HepG2 (cell line): ENCODE measurements around the gene ARHGAP5. TPM values are rescaled to one million over a fixed set of nuclear protein-coding genes. Genes with fewer than 3 reads are reported as not detected.

Experiments
- ARID2 ChIP-seq: sonication (generic); formaldehyde crosslinking; IDR thresholded peaks from 2 replicates; pipeline ENCODE4 v1.8.1; 2022; ENCODE audit warnings: mild to moderate bottlenecking, missing genetic modification reagents, borderline replicate concordance
- CSRNP1 ChIP-seq: sonication (generic); formaldehyde crosslinking; IDR thresholded peaks from 2 replicates; pipeline ENCODE4 v1.8.1; 2023; ENCODE audit warnings: mild to moderate bottlenecking, missing genetic modification reagents
- EP300 ChIP-seq, 3 experiments: sonication (generic) in 1 of 3; formaldehyde crosslinking in 1 of 3; IDR thresholded peaks; 2 replicates each; pipeline versions ENCODE4 v1.5.1 to v1.6.1; 2011 to 2020; ENCODE audit warnings: low read depth in 2 of 3, low read length in 2 of 3, borderline replicate concordance in 1 of 3, improper control_type of control experiment in 1 of 3, mild to moderate bottlenecking in 1 of 3, missing genetic modification reagents in 1 of 3, moderate library complexity in 1 of 3
- FOSL2 ChIP-seq: sonication (generic); formaldehyde crosslinking; IDR thresholded peaks from 2 replicates; pipeline ENCODE4 v1.4.0; 2020; ENCODE audit warnings: missing genetic modification reagents
- HIVEP1 ChIP-seq: sonication (generic); formaldehyde crosslinking; IDR thresholded peaks from 2 replicates; pipeline ENCODE4 v1.4.0; 2020; ENCODE audit warnings: mild to moderate bottlenecking, missing genetic modification reagents
- KAT8 ChIP-seq: IDR thresholded peaks from 2 replicates; pipeline ENCODE4 v1.6.1; 2016; ENCODE audit warnings: missing genetic modification reagents, missing compliant biosample characterization
- MAFG ChIP-seq: sonication (generic); formaldehyde crosslinking; IDR thresholded peaks from 2 replicates; pipeline ENCODE4 v1.5.1; 2020; ENCODE audit warnings: mild to moderate bottlenecking, missing genetic modification reagents
- MYPOP ChIP-seq: sonication (generic); formaldehyde crosslinking; IDR thresholded peaks from 2 replicates; pipeline ENCODE4 v1.8.1; 2023; ENCODE audit warnings: mild to moderate bottlenecking, moderate library complexity, missing genetic modification reagents
- NFE2L1 ChIP-seq: sonication (generic); formaldehyde crosslinking; IDR thresholded peaks from 2 replicates; pipeline ENCODE4 v1.4.0; 2020; ENCODE audit warnings: missing genetic modification reagents, mild to moderate bottlenecking, borderline replicate concordance
- TEF ChIP-seq: sonication (generic); formaldehyde crosslinking; IDR thresholded peaks from 2 replicates; pipeline ENCODE4 v1.5.0; 2020; ENCODE audit warnings: missing genetic modification reagents
- XBP1 ChIP-seq: sonication (generic); formaldehyde crosslinking; IDR thresholded peaks from 2 replicates; pipeline ENCODE4 v1.5.0; 2020; ENCODE audit warnings: missing genetic modification reagents
- ZBTB14 ChIP-seq: sonication (generic); formaldehyde crosslinking; IDR thresholded peaks from 2 replicates; pipeline ENCODE4 v1.4.0; 2020; ENCODE audit warnings: missing genetic modification reagents
- ZBTB34 ChIP-seq: sonication (generic); formaldehyde crosslinking; IDR thresholded peaks from 2 replicates; pipeline ENCODE4 v1.8.0; 2022; ENCODE audit warnings: mild to moderate bottlenecking, missing genetic modification reagents
- ZNF24 ChIP-seq: fragments of 450-650 bp; IDR thresholded peaks from 2 replicates; pipeline ENCODE4 v1.6.1; 2017; ENCODE audit warnings: antibody characterized with exemption, mild to moderate bottlenecking
- ZNF503 ChIP-seq: sonication (generic); formaldehyde crosslinking; IDR thresholded peaks from 2 replicates; pipeline ENCODE4 v1.4.0; 2020; ENCODE audit warnings: missing genetic modification reagents
- ZNF558 ChIP-seq: sonication (generic); formaldehyde crosslinking; IDR thresholded peaks from 2 replicates; pipeline ENCODE4 v1.9.0; 2022; ENCODE audit warnings: mild to moderate bottlenecking, missing genetic modification reagents, borderline replicate concordance
- ZNF572 ChIP-seq: sonication (generic); formaldehyde crosslinking; IDR thresholded peaks from 2 replicates; pipeline ENCODE4 v1.5.1; 2020; ENCODE audit warnings: mild to moderate bottlenecking, missing genetic modification reagents
- ZNF781 ChIP-seq: sonication (generic); formaldehyde crosslinking; IDR thresholded peaks from 2 replicates; pipeline ENCODE4 v1.5.1; 2020; ENCODE audit warnings: borderline replicate concordance, mild to moderate bottlenecking, missing genetic modification reagents; ENCODE audit errors: not compliant biosample characterization
- ZNF879 ChIP-seq: sonication (generic); formaldehyde crosslinking; IDR thresholded peaks from 2 replicates; pipeline ENCODE4 v1.8.1; 2023; ENCODE audit warnings: missing genetic modification reagents
- ZSCAN25 ChIP-seq: sonication (generic); formaldehyde crosslinking; IDR thresholded peaks from 2 replicates; pipeline ENCODE4 v1.8.0; 2022; ENCODE audit warnings: mild to moderate bottlenecking, missing genetic modification reagents
- polyA plus RNA-seq, 8 experiments: library from polyadenylated mRNA; depleted of rRNA in 3 of 8; stranded (reverse) in 7 of 8; unstranded in 1 of 8; fragments of >200 nt; fragmentation: Illumina TruSeq in 4 of 8; extraction: Trizol in 4 of 8; gene quantifications; 2 replicates each; pipeline versions ENCODE4 v1.2.1 to v1.2.3, GENCODE V29; 2011 to 2016; ENCODE audit warnings: low read depth in 4 of 8, missing spikeins in 1 of 8, mixed read lengths in 1 of 8; ENCODE audit not compliant: insufficient read depth in 1 of 8
- total RNA-seq, 5 experiments: library from RNA; depleted of rRNA; stranded (reverse); fragments of >200 nt; fragmentation: Illumina TruSeq; extraction: Trizol; gene quantifications; 2 replicates each; pipeline ENCODE4 v1.2.3, GENCODE V29; 2016; ENCODE audit warnings: low read depth in 1 of 5

The ARHGAP5 gene
- total and polyA plus RNA-seq, 2 of the 13 experiments (the other 11 are each of a cell fraction or from before 2014, with no cell fraction given), result 33.7 to 144 TPM

- TF ChIP-seq FOSL2 (CRISPR knock-in tag) (peak; percentile 76; the same call in 1 of the 2 replicates), ZNF879 (CRISPR knock-in tag) (no peak), KAT8 (CRISPR knock-in tag) (0 out of 2 replicates have a peak, but pooled peaks have one; percentile 50), ZBTB14 (CRISPR knock-in tag) (no peak), XBP1 (CRISPR knock-in tag) (no peak), MYPOP (no peak; the same call in 1 of the 2 replicates), ZNF781 (CRISPR knock-in tag) (no peak), TEF (CRISPR knock-in tag) (no peak), HIVEP1 (CRISPR knock-in tag) (no peak), ARID2 (no peak), EP300 (IDR thresholded peaks at IDR 0.05; ENCODE audit: low read depth in 2 of 2, low read length in 2 of 2) (peak; percentile 21 to 63; a peak in 3 of 4 replicates), EP300 (CRISPR knock-in tag; IDR thresholded peaks at IDR 0.05; ENCODE audit: borderline replicate concordance) (peak; percentile 76; the same call in 1 of the 2 replicates), ZNF503 (CRISPR knock-in tag) (no peak), ZBTB34 (CRISPR knock-in tag) (no peak), ZNF558 (CRISPR knock-in tag) (no peak), CSRNP1 (CRISPR knock-in tag) (no peak), ZNF572 (CRISPR knock-in tag) (no peak), ZNF24 (no peak), ZSCAN25 (CRISPR knock-in tag) (no peak), MAFG (CRISPR knock-in tag) (no peak), NFE2L1 (CRISPR knock-in tag) (no peak)
These were observed 1.7 kb downstream of the ARHGAP5 start (continued) for GRCh38 chr14:32078858-32079216.
